ENCODE measurements around the gene BHLHE40.

BHLHE40 gene

DNA sequence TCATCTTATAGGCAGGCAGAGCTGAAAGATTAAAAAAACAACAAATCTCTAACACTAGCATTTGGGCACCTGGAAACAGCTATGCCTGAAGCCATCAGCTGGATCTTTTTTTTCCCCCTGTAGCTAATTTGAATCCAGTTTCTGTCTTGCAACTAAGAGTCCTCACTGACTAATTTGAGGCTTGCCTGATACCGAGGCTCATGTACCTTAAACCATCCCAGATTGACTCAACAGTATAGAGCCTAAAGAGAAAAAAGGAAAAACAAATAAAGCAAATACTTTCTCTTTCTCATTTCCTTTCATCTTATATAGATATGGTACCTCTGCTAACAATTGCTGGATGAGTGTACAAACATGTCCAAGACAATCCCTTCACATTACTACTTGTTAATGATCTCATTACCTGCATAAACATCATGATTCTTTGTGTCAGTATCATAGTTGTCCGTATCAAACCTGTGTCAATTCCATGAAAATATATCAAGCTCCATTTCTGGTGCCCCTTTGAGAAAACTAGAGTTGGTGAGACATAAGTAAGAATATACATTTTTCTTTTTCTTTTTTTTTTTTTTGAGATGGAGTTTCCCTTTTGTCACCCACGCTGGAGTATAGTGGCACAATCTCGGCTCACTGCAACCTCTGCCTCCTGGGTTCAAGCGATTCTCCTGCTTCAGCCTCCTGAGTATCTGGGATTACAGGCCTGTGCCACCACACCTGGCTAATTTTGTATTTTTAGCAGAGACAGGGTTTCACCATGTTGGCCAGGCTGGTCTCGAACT is 43.1 kb downstream of the BHLHE40 start:
- H3K4me3 ChIP-seq (ENCODE audit: low read depth, low read length), result no peak overlapping the region
- TF ChIP-seq, protein P1, sequence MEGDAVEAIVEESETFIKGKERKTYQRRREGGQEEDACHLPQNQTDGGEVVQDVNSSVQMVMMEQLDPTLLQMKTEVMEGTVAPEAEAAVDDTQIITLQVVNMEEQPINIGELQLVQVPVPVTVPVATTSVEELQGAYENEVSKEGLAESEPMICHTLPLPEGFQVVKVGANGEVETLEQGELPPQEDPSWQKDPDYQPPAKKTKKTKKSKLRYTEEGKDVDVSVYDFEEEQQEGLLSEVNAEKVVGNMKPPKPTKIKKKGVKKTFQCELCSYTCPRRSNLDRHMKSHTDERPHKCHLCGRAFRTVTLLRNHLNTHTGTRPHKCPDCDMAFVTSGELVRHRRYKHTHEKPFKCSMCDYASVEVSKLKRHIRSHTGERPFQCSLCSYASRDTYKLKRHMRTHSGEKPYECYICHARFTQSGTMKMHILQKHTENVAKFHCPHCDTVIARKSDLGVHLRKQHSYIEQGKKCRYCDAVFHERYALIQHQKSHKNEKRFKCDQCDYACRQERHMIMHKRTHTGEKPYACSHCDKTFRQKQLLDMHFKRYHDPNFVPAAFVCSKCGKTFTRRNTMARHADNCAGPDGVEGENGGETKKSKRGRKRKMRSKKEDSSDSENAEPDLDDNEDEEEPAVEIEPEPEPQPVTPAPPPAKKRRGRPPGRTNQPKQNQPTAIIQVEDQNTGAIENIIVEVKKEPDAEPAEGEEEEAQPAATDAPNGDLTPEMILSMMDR (IDR thresholded peaks at IDR 0.05; ENCODE audit: borderline replicate concordance, insufficient read depth, low read depth, low read length), result no peak

DNA sequence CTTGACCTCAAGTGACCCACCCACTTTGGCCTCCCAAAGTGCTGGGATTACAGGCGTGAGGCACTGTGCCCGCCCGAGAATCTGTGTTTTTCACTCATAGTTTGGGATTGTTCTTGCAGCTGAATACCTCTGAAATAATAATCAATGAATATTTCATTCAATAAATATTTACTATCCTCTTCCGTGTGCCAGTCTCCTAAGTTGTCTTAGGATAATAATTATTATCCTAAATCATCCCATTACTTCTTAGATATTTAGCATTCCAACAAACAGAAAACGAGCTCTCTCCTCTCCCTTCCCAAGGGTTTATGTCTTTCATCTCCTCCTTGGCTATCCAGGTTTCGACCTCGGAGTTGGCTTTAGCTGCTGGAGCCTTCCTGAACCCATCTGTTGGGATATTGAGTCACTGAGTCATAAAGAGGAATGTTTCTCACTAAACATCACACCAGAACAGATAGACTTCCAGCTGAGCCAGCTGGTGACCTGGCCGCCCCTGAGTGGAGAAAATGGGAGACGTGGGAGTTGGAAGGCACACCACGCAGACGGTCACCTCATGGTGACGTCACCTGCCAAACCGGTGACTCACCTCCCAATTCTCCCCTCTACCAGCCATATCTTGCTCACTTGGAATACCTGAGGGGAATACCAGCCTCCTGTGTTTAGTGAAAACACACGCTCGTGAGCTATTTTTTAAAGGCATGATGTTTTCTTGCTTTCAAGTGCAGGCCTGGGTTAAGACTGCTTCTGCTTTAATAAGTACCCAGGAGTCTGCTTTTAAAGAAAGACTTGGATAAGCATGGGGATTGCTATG is 43.9 kb downstream of the BHLHE40 start:
- no peak overlapping the region for H3K4me3 ChIP-seq (ENCODE audit: low read depth, low read length)

DNA sequence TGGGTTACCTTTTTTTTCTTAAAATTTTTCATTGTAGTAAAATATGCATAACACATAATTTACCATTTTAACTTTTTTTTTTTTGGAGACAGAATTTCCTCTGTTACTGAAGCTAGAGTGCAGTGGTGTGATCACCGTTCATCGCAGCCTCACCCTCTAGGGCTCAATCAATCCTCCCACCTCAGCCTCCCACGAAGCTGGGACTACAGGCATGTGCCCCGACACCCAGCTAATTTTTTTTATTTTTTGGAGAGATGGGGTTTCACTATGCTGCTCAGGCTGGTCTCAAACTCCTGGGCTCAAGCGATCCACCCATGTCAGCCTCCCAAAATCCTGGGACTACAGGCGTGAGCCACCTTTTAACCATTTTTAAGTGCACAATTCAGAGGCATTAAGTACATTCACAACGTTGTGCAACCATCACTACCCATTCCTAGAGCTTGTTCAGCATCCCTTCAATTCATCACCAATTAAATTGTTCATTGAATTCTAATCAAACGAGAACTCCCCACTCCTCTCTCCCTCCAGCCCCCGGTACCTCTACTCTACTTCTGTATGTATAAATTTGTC is 44.6 kb downstream of the BHLHE40 start:
- no peak overlapping the region for H3K4me3 ChIP-seq (ENCODE audit: low read depth, low read length)
- TF ChIP-seq, protein P1 (IDR thresholded peaks at IDR 0.05; ENCODE audit: borderline replicate concordance, insufficient read depth, low read depth, low read length), result no peak

More for the DNA sequence above, 43.9 kb downstream of the BHLHE40 start:
- TF ChIP-seq, protein P1 (IDR thresholded peaks at IDR 0.05; ENCODE audit: borderline replicate concordance, insufficient read depth, low read depth, low read length), result no peak

DNA sequence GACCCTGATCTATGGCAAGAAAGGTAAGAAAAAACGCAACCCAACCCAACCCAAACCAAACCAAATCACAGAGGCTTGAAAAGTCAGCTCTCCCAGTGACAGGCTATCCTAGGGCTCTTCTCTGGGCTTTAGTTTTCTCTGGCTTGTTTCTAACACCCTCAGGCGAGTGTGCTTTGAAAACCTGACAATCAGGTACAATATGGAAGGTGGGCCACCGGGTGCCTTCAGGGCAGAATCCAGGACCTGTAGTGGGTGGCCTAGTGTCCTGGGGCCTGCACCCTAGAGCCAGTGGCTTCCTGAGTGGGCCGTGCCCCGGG is 46.8 kb downstream of the BHLHE40 start:
- no peak overlapping the region for H3K4me3 ChIP-seq (ENCODE audit: low read depth, low read length)

DNA sequence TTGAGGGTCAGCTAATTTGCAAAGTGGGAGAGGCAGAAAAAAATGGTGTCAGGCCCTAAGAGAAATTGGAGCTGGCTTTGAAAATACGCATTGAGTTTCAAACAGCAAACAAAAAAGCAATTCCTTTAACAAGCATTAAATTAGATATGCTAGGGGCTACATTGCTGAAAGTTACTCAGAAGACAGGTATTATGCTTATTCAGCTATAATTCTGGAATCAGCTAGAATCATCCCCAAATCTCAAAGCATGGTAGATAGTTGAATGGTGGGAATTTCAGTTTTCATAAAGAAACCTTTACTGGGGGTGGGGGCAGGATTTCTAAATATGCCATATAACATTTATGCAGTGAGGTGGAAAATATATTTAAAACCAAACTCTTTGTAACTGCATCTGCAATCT is 50.5 kb downstream of the BHLHE40 start:
- TF ChIP-seq, protein P1 (IDR thresholded peaks at IDR 0.05; ENCODE audit: borderline replicate concordance, insufficient read depth, low read depth, low read length), result no peak
- no peak overlapping the region for H3K4me3 ChIP-seq (ENCODE audit: low read depth, low read length)

More for the DNA sequence above, 46.8 kb downstream of the BHLHE40 start:
- TF ChIP-seq, protein P1 (IDR thresholded peaks at IDR 0.05; ENCODE audit: borderline replicate concordance, insufficient read depth, low read depth, low read length), result no peak

DNA sequence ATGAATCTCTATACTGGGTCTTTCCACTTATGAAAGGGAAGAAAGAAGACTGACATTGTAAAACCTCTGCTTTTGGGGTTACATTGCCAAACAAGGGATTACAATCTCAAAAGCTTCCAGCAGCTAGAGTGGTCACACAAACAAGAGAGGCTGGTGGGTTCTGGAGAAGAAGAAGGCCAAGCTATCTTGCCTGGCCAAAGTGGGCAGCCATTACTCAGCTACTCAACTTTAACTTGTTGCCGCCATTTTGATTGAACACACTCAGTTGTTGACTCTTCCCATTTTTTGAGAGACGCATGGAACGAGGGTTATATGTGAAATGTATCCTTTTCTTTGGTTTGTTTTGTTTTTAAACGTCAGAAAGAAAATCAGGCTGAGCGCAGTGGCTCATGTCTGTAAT is 50.9 kb downstream of the BHLHE40 start:
- TF ChIP-seq, protein P1 (IDR thresholded peaks at IDR 0.05; ENCODE audit: borderline replicate concordance, insufficient read depth, low read depth, low read length), result no peak
- no peak overlapping the region for H3K4me3 ChIP-seq (ENCODE audit: low read depth, low read length)
